Measurements from ENCODE around the gene GFRA1.

- TF ChIP-seq, protein P1, sequence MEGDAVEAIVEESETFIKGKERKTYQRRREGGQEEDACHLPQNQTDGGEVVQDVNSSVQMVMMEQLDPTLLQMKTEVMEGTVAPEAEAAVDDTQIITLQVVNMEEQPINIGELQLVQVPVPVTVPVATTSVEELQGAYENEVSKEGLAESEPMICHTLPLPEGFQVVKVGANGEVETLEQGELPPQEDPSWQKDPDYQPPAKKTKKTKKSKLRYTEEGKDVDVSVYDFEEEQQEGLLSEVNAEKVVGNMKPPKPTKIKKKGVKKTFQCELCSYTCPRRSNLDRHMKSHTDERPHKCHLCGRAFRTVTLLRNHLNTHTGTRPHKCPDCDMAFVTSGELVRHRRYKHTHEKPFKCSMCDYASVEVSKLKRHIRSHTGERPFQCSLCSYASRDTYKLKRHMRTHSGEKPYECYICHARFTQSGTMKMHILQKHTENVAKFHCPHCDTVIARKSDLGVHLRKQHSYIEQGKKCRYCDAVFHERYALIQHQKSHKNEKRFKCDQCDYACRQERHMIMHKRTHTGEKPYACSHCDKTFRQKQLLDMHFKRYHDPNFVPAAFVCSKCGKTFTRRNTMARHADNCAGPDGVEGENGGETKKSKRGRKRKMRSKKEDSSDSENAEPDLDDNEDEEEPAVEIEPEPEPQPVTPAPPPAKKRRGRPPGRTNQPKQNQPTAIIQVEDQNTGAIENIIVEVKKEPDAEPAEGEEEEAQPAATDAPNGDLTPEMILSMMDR (IDR thresholded peaks at IDR 0.05): no peak
- TF ChIP-seq POLR2A (IDR thresholded peaks at IDR 0.05): no peak
Observed at GRCh38 chr10:116115797-116116196, 157.2 kb downstream of the GFRA1 start.

All from Peyer's patch (tissue), 4 donors.